Measurements from ENCODE around the gene C5AR1.

DNA sequence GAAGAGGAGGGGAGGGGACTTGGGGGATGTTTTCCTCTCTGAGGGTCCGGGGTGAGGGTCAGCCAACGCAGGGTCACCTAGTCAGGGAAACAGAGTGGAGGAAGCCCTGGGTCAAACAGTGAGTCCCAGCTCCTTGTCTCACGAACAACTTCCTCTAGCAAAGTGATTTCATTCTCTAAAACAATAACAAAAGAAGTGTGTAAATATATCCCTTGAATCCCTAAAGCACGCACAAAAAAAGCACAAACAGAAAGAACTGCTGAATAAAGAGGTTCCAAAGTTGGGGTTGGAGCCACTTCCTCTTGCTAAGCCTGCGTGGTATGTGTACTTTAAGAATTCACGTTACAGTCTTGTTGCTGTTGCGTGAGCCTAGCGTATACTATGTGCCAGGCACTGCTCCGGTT lies 20.8 kb downstream of the C5AR1 start:
- TF ChIP-seq CTCF (IDR thresholded peaks at IDR 0.05), result no peak
- TF ChIP-seq POLR2A (IDR thresholded peaks at IDR 0.05), result no peak

All from suprapubic skin (tissue), 3 donors.